Hematopoietic multipotent progenitor cell treated with erythropoietin and hydrocortisone succinate and interleukin-3 and kit ligand, for 6 days (in vitro differentiated cells): Measurements from ENCODE around the gene ANAPC2.
"Not testable (repeated sequence)": the region's sequence is repeated elsewhere in the genome, so short reads cannot be mapped to it uniquely, and the experiment has no call there.

Experiments
- DNase-seq: peaks from one replicate; pipeline ENCODE4 v3.0.0-alpha.2; 2015

The ANAPC2 gene

DNA sequence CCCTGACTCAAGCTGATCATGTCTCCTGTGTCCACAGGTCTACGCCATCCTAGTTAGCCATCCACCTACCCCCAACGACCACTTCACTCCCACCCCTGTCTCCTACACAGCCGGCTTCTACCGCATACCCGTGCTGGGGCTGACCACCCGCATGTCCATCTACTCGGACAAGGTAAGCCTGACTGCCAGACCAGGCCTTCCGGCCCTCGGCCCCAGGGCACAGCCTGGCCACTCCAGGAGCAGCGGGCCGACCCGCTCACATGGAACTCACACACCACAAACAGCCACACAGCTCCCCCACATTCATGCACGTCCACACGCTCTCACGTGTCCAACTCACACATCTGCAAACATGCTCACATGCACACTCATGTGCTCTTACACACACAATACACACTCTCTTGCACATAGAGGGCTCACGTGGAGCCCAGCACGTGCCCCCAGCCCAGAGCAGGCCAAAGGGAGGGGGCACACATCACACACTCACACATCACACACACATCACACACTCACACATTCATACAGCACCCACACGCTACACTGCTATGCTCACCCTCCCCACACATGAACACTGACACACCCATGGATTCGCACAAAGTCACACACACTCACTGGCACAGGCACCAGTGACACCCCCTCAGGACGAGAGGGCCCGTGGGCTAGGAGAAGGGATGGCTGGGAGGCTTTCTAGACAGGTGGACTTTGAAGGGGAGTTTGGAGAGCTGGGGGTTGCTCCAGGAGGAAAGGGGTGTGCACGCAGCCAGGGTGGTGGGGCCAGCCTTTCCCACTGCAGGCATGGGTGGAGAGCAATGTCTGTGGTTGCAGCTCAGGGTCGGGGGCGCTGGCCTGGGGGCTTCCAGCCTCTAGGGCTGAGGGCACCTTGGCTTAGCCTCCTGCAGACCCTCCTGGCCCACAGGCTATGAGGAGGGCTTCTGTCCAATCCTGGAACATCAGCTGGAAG lies 46.1 kb downstream of the ANAPC2 start:
- no peak for DNase-seq

DNA sequence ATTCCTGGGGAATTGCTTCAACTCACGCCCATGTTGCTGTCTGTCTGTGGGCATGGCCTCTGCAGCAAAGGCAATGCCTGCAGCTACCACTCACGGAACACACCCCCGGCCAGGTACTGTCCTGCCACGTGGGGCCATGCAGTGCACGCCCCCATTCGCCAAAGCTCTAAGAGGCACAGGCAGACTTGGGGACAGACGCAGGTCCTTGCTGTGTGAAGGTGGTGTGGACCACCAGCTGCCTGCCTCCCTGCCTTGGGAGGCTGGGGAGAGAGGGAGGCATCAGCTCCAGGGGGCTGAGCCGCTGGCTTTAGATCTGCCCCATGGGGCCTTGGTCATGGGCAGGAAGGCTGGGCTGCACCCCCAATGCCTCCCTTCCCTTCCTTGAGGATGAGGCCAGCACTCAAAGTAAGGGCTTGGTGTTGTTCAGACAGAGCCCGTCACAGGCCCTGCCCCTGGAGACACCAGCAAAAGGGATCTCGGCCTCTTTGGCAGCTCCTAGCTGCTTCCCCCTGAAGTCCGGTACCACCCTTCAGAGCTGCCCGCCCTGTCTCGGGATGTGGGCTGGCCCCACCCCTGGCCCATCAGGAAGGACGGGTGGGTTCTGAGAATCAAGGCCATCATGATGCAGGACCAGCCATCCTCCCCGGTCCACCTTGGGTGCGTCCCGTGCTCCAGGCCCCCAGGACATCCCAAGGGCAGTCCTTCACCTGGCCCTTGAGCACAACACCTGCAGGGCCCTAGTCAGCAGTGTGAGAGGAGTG lies 47.1 kb downstream of the ANAPC2 start:
- no peak for DNase-seq

DNA sequence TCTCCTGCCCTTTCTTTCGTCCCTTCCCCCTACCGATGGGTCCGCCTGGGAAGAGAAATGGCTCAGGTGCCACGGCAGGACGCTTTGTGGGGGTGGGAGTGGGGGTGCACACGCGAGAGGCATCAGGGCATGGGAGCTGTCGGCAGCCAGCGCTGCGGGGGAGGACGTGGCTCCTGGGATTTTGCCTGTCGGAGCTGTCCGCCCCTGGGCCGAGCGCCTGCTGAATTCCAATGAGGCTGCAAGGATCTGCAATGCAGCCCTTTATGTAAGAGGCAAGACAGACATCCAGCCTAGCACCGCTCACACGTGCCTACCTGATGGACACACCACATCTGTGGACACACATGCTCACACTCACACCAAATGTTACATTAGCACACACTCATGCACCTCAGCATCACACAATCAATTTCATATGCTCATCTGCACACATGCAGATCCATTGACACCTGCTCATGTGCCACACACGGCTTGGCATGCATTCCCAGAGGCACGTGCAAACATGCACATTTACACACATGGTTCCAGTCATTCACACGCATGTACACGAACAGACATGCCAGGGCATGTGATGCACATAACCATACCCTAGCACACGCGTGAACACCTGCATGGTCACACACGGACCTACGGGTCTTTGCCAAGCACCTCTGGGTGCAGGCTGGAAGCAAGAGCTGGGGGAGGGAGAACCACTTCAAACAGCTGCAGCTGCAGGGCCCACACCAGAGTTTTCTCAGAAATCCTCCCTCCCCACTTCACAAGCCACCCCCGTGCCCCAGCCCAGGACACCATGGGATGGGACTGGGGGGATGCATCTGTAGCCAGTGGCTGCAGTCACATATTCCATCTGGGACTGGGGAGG lies 48.0 kb downstream of the ANAPC2 start:
- no peak for DNase-seq

DNA sequence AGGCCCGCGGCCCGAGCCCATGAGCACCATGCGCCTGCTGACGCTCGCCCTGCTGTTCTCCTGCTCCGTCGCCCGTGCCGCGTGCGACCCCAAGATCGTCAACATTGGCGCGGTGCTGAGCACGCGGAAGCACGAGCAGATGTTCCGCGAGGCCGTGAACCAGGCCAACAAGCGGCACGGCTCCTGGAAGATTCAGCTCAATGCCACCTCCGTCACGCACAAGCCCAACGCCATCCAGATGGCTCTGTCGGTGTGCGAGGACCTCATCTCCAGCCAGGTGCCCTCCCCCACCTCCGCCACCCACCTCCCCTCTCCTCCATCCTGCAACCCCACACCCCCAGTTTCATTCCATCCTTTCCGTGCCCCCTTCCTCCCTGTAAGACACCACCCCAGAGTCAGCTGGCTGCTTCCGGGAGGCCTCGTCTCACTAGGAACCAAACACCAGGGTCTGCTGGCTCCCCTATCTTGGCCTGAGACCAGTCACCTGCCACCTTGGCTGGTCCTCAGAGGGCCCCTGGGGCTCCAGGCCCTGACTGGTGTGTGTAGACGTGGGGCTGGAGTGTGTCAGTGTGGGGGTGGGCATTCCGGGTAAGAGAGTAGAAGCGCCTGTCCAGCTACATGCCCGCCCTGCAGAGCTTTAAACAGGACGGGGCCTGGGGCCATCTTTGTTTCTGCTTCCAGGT lies 48.8 kb downstream of the ANAPC2 start:
- DNase-seq, result no peak

DNA sequence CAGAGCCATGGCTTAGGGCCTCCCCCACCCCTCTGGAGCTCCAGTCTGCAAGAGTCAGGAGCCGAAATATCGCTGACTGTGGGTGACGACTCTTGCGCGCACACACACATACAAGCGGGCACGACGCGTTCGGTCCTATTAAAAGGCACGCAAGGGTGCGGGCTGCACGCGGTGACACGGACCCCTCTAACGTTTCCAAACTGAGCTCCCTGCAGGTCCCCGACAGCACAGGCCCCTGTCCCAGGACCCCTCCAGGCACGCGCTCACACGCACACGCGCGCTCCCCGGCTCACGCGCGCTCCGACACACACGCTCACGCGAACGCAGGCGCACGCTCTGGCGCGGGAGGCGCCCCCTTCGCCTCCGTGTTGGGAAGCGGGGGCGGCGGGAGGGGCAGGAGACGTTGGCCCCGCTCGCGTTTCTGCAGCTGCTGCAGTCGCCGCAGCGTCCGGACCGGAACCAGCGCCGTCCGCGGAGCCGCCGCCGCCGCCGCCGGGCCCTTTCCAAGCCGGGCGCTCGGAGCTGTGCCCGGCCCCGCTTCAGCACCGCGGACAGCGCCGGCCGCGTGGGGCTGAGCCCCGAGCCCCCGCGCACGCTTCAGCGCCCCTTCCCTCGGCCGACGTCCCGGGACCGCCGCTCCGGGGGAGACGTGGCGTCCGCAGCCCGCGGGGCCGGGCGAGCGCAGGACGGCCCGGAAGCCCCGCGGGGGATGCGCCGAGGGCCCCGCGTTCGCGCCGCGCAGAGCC lies 49.5 kb downstream of the ANAPC2 start, which contains the start of gene GRIN1:
TSS of gene GRIN1 (plus strand) at position 433 of the 746 bp plus-strand sequence. CDS start 333 bp downstream, outside the sequence.
- DNase-seq, result peak; percentile 63

DNA sequence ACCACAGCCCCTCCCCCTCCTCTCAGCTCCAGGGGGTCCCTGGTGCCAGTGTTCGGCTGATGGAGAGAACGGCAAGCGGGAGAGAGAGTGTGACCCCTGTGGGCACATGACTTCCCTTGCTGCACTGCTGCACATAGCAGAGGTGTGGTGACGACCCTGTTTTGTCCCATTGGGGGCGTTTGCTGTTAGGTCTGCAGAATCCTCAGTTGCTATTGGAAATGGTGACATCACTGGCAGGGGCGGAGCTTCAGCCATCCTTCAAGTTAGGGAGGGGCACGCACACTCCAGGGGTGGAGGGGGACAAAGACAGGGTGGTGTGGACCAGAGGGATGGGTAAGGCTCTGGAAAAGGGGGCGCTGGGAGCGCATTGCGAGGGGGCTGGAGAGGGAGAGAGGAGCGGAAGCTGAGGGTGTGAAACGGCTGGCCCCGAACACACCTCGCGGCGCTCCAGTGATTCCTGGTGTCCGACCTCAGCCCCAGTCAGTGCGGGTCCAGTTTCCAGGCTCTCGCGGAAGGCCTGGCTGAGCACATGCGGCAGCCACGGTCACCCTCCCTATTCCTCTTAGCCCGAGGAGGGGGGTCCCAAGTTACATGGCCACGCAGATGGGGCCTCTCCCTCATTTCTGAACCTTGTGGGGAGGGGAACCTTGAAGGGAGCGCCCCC lies 50.2 kb downstream of the ANAPC2 start:
- DNase-seq, result peak; percentile 53

DNA sequence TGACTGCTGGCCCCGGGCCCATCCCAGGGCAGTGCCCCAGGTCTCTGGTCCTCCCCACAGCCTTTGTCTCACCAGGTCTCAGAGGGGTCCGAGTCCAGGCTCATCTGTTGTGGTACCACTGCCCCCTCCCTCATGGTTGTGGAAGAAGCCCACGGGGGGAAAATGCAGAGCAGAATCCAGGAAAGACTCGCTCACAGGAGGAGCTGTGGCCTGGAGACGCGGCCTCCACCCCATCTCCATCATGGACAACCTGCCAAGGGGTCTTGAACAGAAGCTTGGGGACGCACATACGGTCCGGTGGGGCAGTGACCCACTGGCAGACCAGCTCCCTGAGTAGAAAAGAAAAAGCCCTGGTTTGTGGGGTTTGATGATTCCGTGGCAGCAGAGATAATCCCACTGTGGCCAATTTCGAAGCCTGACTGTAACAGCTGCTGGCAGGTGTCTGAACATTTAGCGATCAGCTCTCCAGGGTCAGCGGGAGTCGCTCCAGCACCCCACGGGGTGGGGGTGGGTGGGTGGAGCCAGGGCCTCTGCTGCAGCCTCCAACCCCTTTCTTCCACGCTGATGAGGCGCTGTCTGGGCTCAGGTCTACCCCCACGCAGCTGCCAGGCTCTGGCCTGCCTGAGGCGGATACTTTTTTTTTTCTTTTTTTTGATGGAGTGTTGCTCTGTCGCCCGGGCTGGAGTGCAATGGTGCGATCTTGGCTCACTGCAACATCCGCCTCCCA lies 51.3 kb downstream of the ANAPC2 start:
- DNase-seq, result no peak

DNA sequence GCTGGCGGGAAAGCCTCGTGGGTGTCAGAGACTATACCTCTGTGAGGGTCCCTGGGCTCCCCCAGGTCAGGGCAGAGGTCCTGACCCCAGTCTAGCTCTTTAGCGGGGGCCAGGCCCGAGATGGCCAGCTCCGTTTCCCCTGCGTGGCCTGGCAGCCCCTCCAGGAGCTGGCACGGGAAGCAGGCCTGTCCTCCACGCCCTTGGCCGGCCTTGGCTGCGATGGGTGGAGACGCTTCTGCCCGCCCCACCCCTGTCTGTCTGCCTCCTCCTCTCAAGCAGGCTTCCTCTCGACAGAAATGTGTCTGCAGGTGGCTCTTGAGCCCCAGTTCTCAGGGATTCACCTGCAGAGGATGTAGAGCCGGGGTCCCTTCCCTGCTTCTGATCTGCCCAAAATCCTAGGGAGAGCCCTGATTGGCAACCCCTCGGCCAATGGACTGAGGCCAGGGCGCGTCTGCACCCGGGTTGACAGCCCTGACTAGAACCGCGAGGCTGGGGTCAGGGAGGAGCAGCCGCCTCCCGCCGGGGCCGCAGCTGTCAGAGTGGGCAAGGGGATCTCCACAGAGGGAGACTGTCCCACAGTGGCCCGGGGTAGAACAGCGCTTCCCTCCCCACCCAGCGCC lies 52.0 kb downstream of the ANAPC2 start:
- peak; percentile 62 for DNase-seq

DNA sequence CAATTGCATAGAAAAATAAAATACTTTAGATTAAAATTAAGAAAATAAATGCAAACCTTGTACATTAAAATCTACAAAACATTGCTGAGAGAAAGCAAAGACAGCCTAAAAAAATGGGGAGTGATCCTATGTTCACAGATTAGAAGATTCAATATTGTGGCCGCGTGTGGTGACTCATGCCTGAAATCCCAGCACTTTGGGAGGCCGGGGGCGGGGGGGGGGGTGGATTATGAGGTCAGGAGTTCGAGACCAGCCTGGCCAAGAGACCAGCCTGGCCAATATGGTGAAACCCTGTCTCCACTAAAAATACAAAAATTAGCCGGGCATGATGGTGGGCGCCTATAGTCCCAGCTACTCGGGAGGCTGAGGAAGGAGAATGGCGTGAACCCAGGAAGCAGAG lies 53.2 kb downstream of the ANAPC2 start:
- DNase-seq, result not testable (repeated sequence)

DNA sequence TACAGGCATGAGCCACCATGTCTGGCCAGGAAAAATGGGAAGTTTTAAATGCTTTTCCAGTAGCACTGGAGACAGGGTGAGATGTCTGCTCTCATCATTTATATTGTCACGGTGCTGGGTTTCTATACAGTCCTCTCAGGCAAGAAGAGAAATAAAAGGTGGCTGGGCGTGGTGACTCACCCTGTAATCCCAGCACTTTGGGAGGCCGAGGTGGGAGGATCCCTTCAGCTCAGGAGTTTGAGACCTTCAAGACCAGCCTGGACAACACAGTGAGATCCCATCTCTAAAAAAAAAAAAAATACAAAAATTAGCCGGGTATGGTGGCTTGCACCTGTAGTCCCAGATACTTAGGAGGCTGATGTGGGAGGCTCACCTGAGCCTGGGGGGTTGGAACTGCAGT lies 54.2 kb downstream of the ANAPC2 start:
- DNase-seq, result no peak

DNA sequence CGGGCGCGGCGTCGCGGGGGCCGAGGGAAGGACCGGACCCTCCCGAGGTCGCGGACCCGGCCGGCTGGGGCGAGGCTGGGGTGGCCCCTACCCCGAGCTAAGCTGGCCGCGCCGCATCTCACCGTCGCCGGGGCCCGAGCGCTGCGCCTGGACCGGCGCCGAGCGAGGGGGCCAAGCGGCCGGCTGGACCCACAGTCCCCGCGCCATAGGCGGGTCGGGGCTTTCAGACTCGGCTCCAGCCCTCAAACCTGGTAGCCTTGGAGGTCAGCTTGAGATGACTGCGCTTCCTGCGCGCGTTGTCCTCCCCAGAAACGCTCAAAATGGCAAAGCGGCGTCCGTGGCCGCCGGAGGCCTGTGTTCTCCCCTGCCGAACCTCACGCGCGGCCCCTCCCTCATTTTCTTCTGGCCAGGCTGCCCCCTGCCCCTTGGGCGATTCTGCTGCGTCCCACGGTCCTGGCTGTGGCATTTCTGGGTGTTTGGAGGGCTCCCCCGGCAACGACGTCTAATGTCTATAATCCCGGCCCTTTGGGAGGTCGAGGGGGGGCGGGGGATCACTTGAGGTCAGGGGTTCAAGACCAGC lies 58.1 kb downstream of the ANAPC2 start:
- DNase-seq, result no peak

DNA sequence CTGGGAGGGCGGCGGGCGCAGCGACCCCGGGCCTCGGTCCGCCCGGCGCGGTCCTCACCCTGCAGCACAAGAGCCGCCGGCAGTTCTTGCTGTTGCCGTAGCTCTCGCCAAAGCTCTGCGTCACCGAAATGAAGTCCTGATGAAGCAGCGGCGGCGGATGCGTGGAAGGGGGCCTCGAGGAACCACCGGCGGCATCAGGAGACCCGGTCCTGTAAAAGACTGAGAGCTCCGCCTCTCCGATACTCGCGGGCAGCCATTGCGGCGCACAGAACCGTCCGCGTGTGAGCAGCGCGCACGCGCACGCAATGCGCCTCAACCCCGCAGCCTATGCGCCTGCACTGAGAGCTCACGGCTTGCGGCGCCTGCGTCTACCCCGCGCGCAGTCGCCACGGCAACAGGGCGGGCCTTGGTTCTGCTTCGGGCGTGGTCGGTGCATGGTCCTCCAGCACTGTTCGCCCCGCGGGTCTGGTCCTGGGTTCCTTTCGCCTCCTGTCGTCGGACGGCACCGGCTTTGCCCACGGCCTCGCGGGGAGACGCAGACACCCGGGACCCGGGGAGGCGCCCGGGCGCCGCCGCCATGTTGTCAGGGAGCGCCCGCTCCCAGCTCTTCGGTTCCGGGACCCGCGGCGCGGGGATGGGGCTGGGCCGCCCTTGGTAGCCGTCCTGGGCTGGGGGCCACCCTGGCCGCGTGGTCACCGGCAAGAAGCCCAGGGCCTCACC lies 58.7 kb downstream of the ANAPC2 start:
- DNase-seq, result peak; percentile 95

DNA sequence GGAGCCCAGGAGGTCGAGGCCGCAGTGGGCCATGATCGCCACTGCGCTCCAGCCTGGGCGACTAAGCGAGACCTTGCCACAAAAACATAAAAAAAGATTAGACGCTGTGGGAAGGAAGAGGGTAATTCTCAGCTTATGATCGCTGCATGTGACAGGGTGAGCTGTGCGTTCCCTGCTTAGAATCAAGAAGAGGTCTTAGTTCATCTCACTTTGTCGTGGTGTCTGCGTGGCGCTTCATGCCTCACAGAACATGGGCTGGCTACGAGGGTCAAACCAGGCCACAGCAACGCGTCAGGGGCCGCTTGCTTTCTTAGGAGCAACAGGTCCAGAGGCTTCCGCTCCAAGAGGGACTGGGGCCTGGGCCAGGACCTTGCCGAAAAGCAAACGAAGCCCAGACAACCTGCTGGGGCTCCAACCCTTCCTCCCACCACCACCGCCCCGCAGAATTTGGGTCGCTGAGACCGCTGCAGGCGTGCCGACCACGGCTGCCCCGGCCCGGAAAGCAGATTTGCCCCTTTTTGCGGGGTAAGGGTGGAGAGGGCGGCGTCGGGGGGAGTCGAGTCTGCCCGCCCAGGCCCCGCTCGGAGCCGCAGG lies 59.4 kb downstream of the ANAPC2 start:
- peak; percentile 56 for DNase-seq

DNA sequence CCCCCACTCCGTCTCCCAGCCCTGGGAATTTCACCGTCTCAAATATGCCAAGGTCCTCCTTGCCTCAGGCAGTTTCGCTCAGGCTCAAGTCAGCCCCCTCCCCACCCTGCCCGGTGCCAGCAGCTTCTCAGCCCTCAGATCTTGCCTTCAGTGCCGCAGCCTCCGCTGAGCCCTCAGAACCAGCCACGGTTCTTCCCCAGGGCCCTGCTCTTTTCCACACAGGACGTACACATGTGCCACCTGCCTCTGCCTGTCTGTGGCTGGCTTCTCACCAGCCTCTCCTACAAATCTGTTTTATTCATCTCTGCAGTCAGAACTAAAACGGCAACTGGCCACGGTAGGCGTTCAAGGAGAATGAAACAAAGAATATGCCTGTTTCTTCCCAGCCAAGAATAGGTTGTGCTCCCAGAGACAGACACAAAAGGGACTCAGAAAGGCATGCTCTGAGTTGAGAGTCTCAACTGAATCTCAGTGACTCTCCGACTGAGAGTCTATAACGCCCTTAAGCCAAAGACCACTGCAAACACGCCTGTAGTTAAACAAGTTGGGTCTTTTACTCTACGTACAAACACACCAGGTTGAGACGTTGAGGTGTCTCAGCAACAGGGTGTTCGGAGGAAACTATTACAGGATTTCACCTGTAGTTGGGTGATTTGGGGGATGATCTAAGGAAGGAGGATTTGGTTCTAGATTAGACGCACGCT lies 60.0 kb downstream of the ANAPC2 start:
- peak; percentile 49 for DNase-seq

DNA sequence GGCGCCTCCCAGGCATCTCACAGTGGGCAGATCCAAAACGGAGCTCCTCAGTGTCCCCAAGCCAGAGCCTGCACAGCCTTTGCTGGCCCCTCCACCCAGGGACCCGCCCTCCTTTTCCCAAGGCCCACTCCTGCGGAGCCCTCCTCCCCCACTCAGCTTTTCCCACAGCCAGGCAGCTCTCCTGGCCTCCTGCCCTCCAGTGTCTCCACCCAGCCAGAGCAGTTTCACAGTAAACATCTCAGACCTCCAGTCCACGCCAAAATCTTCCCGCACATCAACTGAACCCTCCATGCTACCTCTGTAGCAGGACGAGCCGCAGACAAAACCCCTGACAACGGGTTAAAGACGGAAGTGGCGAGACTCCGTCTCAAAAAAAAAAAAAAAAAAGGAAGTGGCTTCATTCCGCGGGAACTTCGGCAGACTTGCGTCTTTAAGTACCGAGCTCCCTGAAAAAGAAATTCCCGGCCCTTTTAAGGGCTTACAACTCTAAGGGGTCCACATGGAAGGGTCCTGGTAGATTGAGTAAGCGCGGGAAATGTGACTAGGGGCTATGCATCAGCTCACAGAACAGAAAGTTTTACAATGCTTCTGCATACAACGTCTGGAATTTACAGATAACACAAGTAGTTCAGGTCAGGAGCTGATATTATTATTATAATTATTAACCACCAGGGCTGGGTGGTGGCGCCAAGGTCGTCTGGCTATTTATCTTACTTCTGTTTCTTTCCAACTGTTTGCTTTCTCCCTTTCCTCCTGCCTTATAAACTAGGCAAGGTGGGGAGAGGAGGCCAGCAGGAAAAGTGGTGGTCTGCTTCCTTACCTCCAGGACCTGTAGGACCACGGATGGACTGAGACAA lies 60.8 kb downstream of the ANAPC2 start:
- peak; percentile 91 for DNase-seq

DNA sequence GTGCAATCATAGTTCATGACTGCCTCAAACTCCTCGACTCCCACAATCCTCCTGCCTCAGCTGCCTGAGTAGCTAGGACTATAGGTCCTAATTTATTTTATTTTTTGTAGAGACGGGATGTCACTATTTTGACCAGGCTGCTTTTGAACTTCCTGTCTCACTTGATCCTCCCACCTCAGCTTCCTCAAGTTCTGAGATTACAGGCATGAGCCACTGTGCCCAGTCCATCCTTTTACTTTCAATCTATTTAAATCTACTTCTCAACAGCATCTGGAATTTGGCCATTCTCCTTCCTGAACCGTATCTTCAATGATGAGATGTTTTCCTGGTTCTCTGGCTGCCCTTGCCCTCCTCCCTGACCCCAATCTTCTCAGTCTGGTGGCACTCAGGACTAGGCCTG lies 61.6 kb downstream of the ANAPC2 start:
- no peak for DNase-seq
